NCI-H748 (cell line): Measurements from ENCODE around the gene CD37.

Experiments
- DNase-seq: peaks from one replicate; lab custom pipeline; 2025; ENCODE audit not compliant: unreplicated experiment; lab: John Stamatoyannopoulos, UW

The CD37 gene

GRCh38 chr19:49344505-49345423, 9.6 kb downstream of the CD37 start:
- peak; percentile 57 for DNase-seq

- no peak for DNase-seq
Measured at GRCh38 chr19:49347191-49347590, 12.0 kb downstream of the CD37 start.

- no peak for DNase-seq
Measured at GRCh38 chr19:49347835-49348234, 12.6 kb downstream of the CD37 start.

GRCh38 chr19:49348305-49349189, 13.3 kb downstream of the CD37 start:
- DNase-seq, result no peak

GRCh38 chr19:49349567-49349966, 14.4 kb downstream of the CD37 start:
- no peak for DNase-seq

- no peak for DNase-seq
Measured at GRCh38 chr19:49355909-49356353, 20.7 kb downstream of the CD37 start.

GRCh38 chr19:49356382-49356781, 21.2 kb downstream of the CD37 start:
- DNase-seq, result no peak

- no peak for DNase-seq
Measured at GRCh38 chr19:49357186-49357585, 22.0 kb downstream of the CD37 start.

- DNase-seq, result no peak
Measured at GRCh38 chr19:49359851-49360820, 24.9 kb downstream of the CD37 start.

GRCh38 chr19:49361438-49362047, 26.3 kb downstream of the CD37 start:
- DNase-seq, result peak; percentile 30

GRCh38 chr19:49362048-49362928, 27.1 kb downstream of the CD37 start, which contains the start of gene TEAD2:
TSS of gene TEAD2 (minus strand) at chr19:49362416. CDS start at chr19:49360075, 2,341 bp downstream.
- DNase-seq, result peak; percentile 34

GRCh38 chr19:49362929-49363267, 27.7 kb downstream of the CD37 start:
- no peak for DNase-seq

- peak; percentile 91 for DNase-seq
Measured at GRCh38 chr19:49363268-49364082, 28.3 kb downstream of the CD37 start, which contains the start of gene DKKL1. TSS of gene DKKL1 (plus strand) at chr19:49363877. CDS start at chr19:49363999, 122 bp downstream.

- DNase-seq, result no peak
Measured at GRCh38 chr19:49364083-49364737, 29.0 kb downstream of the CD37 start.

- DNase-seq, result no peak
Measured at GRCh38 chr19:49366110-49366509, 30.9 kb downstream of the CD37 start.

GRCh38 chr19:49368711-49369358, 33.6 kb downstream of the CD37 start:
- no peak for DNase-seq

- no peak for DNase-seq
Measured at GRCh38 chr19:49371184-49371583, 36.0 kb downstream of the CD37 start.
